ENCODE measurements around the gene PRSS38.

The PRSS38 gene

GRCh38 chr1:227793948-227794816 lies 21.3 kb upstream of the PRSS38 start:
- no peak for DNase-seq

- no peak for DNase-seq
These were observed 20.7 kb upstream of the PRSS38 start for GRCh38 chr1:227794817-227795192.

GRCh38 chr1:227795732-227796131 lies 19.7 kb upstream of the PRSS38 start:
- no peak for DNase-seq

- no peak for DNase-seq
These were observed 19.0 kb upstream of the PRSS38 start for GRCh38 chr1:227796359-227796915.

- DNase-seq, result no peak
These were observed 18.3 kb upstream of the PRSS38 start for GRCh38 chr1:227797144-227797543.

GRCh38 chr1:227797625-227798024 lies 17.9 kb upstream of the PRSS38 start:
- no peak for DNase-seq

- DNase-seq, result no peak
These were observed 17.2 kb upstream of the PRSS38 start for GRCh38 chr1:227798078-227798802.

GRCh38 chr1:227799756-227800155 lies 15.7 kb upstream of the PRSS38 start:
- no peak for DNase-seq

- no peak for DNase-seq
These were observed 11.5 kb upstream of the PRSS38 start for GRCh38 chr1:227803933-227804332.

GRCh38 chr1:227805606-227806197 lies 9.8 kb upstream of the PRSS38 start:
- DNase-seq, result no peak

- DNase-seq, result no peak
These were observed 6.9 kb upstream of the PRSS38 start for GRCh38 chr1:227808566-227808965.

- no peak for DNase-seq
These were observed 6.4 kb upstream of the PRSS38 start for GRCh38 chr1:227809026-227809425.

- no peak for DNase-seq
These were observed 1.5 kb upstream of the PRSS38 start for GRCh38 chr1:227813962-227814361.

- no peak for DNase-seq
These were observed 1.4 kb downstream of the PRSS38 start for GRCh38 chr1:227816750-227817446.

GRCh38 chr1:227823537-227823936 lies 8.1 kb downstream of the PRSS38 start:
- DNase-seq, result no peak

- no peak for DNase-seq
These were observed 8.7 kb downstream of the PRSS38 start for GRCh38 chr1:227824204-227824603.

- DNase-seq, result no peak
These were observed 13.3 kb downstream of the PRSS38 start for GRCh38 chr1:227828786-227829185.

- no peak for DNase-seq
These were observed 22.7 kb downstream of the PRSS38 start for GRCh38 chr1:227838181-227838580.

GRCh38 chr1:227841096-227841495 lies 25.6 kb downstream of the PRSS38 start:
- DNase-seq, result no peak

- DNase-seq, result no peak
These were observed 29.1 kb downstream of the PRSS38 start for GRCh38 chr1:227844320-227845146.

- no peak for DNase-seq
These were observed 29.6 kb downstream of the PRSS38 start for GRCh38 chr1:227845147-227845458.

- DNase-seq, result no peak
These were observed 30.0 kb downstream of the PRSS38 start for GRCh38 chr1:227845519-227845918.
